Measurements from ENCODE around the gene GPR68.

Gene GPR68

DNA sequence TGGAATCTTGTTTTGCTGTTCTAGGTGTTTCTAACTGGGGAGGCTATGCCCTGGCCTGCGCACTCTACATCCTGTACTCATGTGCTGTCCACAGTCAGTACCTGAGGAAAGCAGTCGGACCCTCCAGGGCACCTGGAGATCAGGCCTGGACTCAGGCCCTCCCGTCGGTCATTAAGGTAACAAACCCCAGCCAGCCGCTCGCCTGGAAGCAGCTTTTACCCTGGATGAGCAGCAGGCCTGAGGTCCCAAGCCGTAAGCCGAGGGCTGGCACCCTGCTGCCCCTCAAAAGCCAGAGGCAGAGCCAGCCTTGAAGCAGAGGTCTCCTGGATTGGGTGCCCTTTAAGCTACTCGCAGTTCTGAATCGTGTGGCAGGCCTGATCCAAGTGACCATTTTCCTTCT is 29.1 kb downstream of the GPR68 start (continued):
- TF ChIP-seq, protein P1, sequence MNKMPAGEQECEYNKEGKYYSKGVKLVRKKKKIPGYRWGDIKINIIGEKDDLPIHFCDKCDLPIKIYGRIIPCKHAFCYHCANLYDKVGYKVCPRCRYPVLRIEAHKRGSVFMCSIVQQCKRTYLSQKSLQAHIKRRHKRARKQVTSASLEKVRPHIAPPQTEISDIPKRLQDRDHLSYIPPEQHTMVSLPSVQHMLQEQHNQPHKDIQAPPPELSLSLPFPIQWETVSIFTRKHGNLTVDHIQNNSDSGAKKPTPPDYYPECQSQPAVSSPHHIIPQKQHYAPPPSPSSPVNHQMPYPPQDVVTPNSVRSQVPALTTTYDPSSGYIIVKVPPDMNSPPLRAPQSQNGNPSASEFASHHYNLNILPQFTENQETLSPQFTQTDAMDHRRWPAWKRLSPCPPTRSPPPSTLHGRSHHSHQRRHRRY (tag by site-specific recombination; IDR thresholded peaks at IDR 0.05): no peak
- TF ChIP-seq, protein P2, sequence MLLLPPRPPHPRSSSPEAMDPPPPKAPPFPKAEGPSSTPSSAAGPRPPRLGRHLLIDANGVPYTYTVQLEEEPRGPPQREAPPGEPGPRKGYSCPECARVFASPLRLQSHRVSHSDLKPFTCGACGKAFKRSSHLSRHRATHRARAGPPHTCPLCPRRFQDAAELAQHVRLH (tag by site-specific recombination; IDR thresholded peaks at IDR 0.05): no peak
- no peak for TF ChIP-seq ZNF394 (tag by site-specific recombination; IDR thresholded peaks at IDR 0.05; ENCODE audit: borderline replicate concordance)
- no peak for TF ChIP-seq ZBTB21 (tag by site-specific recombination; IDR thresholded peaks at IDR 0.05)
- TF ChIP-seq ZNF10 (tag by site-specific recombination; IDR thresholded peaks at IDR 0.05): no peak
- TF ChIP-seq KLF9 (tag by site-specific recombination; IDR thresholded peaks at IDR 0.05; ENCODE audit: low read depth): no peak
- no peak for TF ChIP-seq ZNF37A (tag by site-specific recombination; IDR thresholded peaks at IDR 0.05)
- TF ChIP-seq ZBTB20 (tag by site-specific recombination; IDR thresholded peaks at IDR 0.05): no peak
- no peak for TF ChIP-seq WT1 (tag by site-specific recombination; IDR thresholded peaks at IDR 0.05)

DNA sequence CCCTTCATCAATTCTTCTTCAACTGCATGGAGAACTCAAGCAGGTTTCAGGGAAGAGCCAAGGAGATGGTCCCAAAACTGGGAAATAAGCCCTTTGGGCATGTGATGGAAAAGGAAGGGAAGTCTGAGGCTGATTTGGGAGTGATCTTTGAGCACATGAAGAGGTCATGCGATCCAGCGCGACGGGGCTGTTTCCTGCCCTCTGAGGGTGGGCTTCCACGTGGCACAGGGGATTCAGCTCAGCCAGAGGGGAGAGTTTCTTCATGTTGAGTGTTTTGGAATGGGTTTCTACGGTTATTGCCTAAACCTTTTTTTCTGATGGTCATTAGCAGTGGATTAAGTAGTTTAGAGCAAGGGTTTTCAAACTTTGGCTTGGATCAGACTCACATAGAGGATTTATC is 30.2 kb downstream of the GPR68 start:
- Histone ChIP-seq H3K9me3 (ENCODE audit: control insufficient read depth, insufficient read depth, low read depth, low read length) (no peaks in the 10 kb centered on the region), H3K36me3 (ENCODE audit: control insufficient read depth in 2 of 2, insufficient read depth in 1 of 2, low read length in 2 of 2) (peaks cover 0 to 30% of the 10 kb centered on the region in 2 experiments; a peak in 2 of 3 replicates), H3K27ac (ENCODE audit: extremely low read depth, low read depth, low read length) (no peak overlapping the region), H3K4me3 (ENCODE audit: low read depth, low read length) (no peak overlapping the region), H3K4me1 (ENCODE audit: control insufficient read depth, insufficient read depth, low read length) (no peaks in the 10 kb centered on the region)
- ChIA-PET CTCF (no interaction called here), POLR2A (no interaction called here)
- TF ChIP-seq ZNF791 (tag by site-specific recombination; IDR thresholded peaks at IDR 0.05) (no peak), ZNF37A (tag by site-specific recombination; IDR thresholded peaks at IDR 0.05) (no peak), ZNF114 (tag by site-specific recombination; IDR thresholded peaks at IDR 0.05) (no peak), ZIC2 (tag by site-specific recombination; IDR thresholded peaks at IDR 0.05) (no peak), ZNF350 (tag by site-specific recombination; IDR thresholded peaks at IDR 0.05) (no peak)
- TF ChIP-seq, protein P3, sequence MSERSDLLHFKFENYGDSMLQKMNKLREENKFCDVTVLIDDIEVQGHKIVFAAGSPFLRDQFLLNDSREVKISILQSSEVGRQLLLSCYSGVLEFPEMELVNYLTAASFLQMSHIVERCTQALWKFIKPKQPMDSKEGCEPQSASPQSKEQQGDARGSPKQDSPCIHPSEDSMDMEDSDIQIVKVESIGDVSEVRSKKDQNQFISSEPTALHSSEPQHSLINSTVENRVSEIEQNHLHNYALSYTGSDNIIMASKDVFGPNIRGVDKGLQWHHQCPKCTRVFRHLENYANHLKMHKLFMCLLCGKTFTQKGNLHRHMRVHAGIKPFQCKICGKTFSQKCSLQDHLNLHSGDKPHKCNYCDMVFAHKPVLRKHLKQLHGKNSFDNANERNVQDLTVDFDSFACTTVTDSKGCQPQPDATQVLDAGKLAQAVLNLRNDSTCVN (tag by site-specific recombination; optimal IDR thresholded peaks at IDR 0.05): no peak

DNA sequence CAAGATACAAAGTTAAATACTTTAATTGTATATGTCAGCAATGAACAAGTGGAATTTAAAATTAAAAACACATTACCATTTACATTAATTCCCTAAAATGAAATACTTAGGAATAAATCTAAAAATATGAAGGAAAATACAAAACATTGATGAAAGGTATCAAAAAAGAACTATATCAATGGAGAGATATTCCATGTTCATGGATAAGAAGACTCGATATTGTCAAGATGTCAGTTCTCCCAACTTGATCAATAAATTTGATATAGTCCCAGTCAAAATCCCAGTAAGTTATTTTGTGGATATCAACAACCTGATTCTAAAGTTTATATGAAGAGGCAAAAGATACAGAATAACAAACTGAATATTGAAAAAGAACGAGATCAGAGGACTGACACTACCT is 33.5 kb downstream of the GPR68 start:
- no peaks in the 10 kb centered on the region for H3K9me3 ChIP-seq (ENCODE audit: control insufficient read depth, insufficient read depth, low read depth, low read length)
- ChIA-PET POLR2A (no interaction called here), CTCF (no interaction called here)
- H3K36me3 ChIP-seq (ENCODE audit: control insufficient read depth in 2 of 2, insufficient read depth in 1 of 2, low read length in 2 of 2): peaks cover 7 to 26% of the 10 kb centered on the region in 2 experiments; a peak in 2 of 3 replicates
- TF ChIP-seq ZNF248 (tag by site-specific recombination; IDR thresholded peaks at IDR 0.05): peak; percentile 99
- TF ChIP-seq, protein P4, sequence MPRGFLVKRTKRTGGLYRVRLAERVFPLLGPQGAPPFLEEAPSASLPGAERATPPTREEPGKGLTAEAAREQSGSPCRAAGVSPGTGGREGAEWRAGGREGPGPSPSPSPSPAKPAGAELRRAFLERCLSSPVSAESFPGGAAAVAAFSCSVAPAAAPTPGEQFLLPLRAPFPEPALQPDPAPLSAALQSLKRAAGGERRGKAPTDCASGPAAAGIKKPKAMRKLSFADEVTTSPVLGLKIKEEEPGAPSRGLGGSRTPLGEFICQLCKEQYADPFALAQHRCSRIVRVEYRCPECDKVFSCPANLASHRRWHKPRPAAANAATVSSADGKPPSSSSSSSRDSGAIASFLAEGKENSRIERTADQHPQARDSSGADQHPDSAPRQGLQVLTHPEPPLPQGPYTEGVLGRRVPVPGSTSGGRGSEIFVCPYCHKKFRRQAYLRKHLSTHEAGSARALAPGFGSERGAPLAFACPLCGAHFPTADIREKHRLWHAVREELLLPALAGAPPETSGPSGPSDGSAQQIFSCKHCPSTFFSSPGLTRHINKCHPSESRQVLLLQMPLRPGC (tag by site-specific recombination; IDR thresholded peaks at IDR 0.05): no peak
- H3K4me3 ChIP-seq (ENCODE audit: low read depth, low read length): no peak overlapping the region
- H3K27ac ChIP-seq (ENCODE audit: extremely low read depth, low read depth, low read length): no peak overlapping the region
- H3K4me1 ChIP-seq (ENCODE audit: control insufficient read depth, insufficient read depth, low read length): no peaks in the 10 kb centered on the region

DNA sequence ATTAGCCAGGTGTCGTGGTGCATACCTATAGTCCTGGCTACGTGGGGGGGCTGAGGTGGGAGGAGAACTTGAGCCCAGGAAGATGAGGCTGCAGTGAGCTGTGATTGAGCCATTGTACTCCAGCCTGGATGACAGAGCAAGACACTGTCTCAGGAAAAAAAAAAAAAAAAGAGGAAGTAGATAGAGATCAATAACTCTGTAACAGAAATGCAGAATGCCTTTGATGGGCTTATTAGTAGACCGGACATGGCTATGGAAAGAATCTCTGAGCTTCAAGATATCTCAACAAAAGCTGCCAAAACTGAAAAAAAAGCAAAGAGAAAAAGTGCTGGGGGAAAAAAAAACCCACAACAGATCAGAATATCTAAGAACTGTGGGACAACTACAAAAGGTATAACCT is 37.5 kb downstream of the GPR68 start:
- ChIA-PET CTCF (interaction anchor here (0.6 to 1.0 kb wide), 2 partner anchors 28 to 791 kb away, joined by 3 to 4 read pairs; no protein-coding TSS in a partner anchor), POLR2A (interaction anchor here (0.6 kb wide), 1 partner anchor 754 kb away, joined by 3 read pairs; no protein-coding TSS in a partner anchor)
- Histone ChIP-seq H3K9me3 (ENCODE audit: control insufficient read depth, insufficient read depth, low read depth, low read length) (no peaks in the 10 kb centered on the region), H3K4me3 (ENCODE audit: low read depth, low read length) (no peak overlapping the region), H3K27ac (ENCODE audit: extremely low read depth, low read depth, low read length) (no peak overlapping the region), H3K36me3 (ENCODE audit: control insufficient read depth in 2 of 2, insufficient read depth in 1 of 2, low read length in 2 of 2) (peaks cover 7 to 53% of the 10 kb centered on the region in 2 experiments; a peak in 2 of 3 replicates), H3K4me1 (ENCODE audit: control insufficient read depth, insufficient read depth, low read length) (no peaks in the 10 kb centered on the region)
- TF ChIP-seq ZNF157 (tag by site-specific recombination; IDR thresholded peaks at IDR 0.05) (no peak), KLF8 (tag by site-specific recombination; IDR thresholded peaks at IDR 0.05) (no peak), ZNF223 (tag by site-specific recombination; IDR thresholded peaks at IDR 0.05) (no peak), YY1 (tag by site-specific recombination; IDR thresholded peaks at IDR 0.05) (no peak), ZNF501 (tag by site-specific recombination; IDR thresholded peaks at IDR 0.05) (no peak)
- TF ChIP-seq, protein P5, sequence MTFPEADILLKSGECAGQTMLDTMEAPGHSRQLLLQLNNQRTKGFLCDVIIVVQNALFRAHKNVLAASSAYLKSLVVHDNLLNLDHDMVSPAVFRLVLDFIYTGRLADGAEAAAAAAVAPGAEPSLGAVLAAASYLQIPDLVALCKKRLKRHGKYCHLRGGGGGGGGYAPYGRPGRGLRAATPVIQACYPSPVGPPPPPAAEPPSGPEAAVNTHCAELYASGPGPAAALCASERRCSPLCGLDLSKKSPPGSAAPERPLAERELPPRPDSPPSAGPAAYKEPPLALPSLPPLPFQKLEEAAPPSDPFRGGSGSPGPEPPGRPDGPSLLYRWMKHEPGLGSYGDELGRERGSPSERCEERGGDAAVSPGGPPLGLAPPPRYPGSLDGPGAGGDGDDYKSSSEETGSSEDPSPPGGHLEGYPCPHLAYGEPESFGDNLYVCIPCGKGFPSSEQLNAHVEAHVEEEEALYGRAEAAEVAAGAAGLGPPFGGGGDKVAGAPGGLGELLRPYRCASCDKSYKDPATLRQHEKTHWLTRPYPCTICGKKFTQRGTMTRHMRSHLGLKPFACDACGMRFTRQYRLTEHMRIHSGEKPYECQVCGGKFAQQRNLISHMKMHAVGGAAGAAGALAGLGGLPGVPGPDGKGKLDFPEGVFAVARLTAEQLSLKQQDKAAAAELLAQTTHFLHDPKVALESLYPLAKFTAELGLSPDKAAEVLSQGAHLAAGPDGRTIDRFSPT (tag by site-specific recombination; IDR thresholded peaks at IDR 0.05): no peak
